Suprapubic skin (tissue), 3 donors: ENCODE measurements around the gene GPALPP1.
"Not testable (repeated sequence)": the region's sequence is repeated elsewhere in the genome, so short reads cannot be mapped to it uniquely, and the experiment has no call there.

Experiments used
- CTCF ChIP-seq, 2 donors: fragments of 200-600 bp in 1 of 2; fragments of 450-650 bp in 1 of 2; sonication (generic) in 1 of 2; IDR thresholded peaks; one replicate each; pipeline ENCODE4 v1.5.1; 2016 to 2019; ENCODE audit warnings: antibody characterized with exemption in 2 of 2, mild to moderate bottlenecking in 1 of 2, moderate library complexity in 1 of 2
- EP300 ChIP-seq: sonication (generic); formaldehyde crosslinking; IDR thresholded peaks from one replicate; pipeline ENCODE4 v1.6.1; 2017; ENCODE audit warnings: antibody characterized with exemption
- POLR2A ChIP-seq, 2 donors: fragments of 450-650 bp; IDR thresholded peaks; one replicate each; pipeline ENCODE4 v1.6.1; 2017; ENCODE audit warnings: antibody characterized with exemption in 2 of 2, mild to moderate bottlenecking in 2 of 2, moderate library complexity in 2 of 2

GRCh38 chr13:44943411-44943810 is 45.9 kb upstream of the GPALPP1 start:
- not testable (repeated sequence) for TF ChIP-seq CTCF (IDR thresholded peaks at IDR 0.05); EP300; POLR2A (IDR thresholded peaks at IDR 0.05)
